RWPE2 (cell line): ENCODE results near the gene CCDC30.
"Not testable (repeated sequence)": the region's sequence is repeated elsewhere in the genome, so short reads cannot be mapped to it uniquely, and the experiment has no call there.

Experiments
- ATAC-seq: fragments of 200-7000 bp; cut with Tn5 transposase; 3 replicates; pipeline ENCODE4 v1.9.1; 2021; ENCODE audit warnings: low read depth
- DNase-seq: peaks from one replicate; pipeline ENCODE4 v3.0.0-alpha.2; 2020; ENCODE audit warnings: low spot score
- H3K27ac ChIP-seq: fragments of 450-650 bp; 2 replicates; pipeline ENCODE4 v1.5.1; 2017; ENCODE audit warnings: mild to moderate bottlenecking; ENCODE audit not compliant: poor library complexity, severe bottlenecking
- H3K27me3 ChIP-seq: fragments of 250-450 bp; sonication (Bioruptor Pico); 2 replicates; pipeline ENCODE4 v1.5.1; 2021; ENCODE audit warnings: mild to moderate bottlenecking, moderate library complexity; ENCODE audit not compliant: insufficient read depth, poor library complexity, severe bottlenecking
- H3K36me3 ChIP-seq: fragments of 250-450 bp; sonication (Bioruptor Pico); 2 replicates; pipeline ENCODE4 v1.5.1; 2020; ENCODE audit warnings: low read depth, mild to moderate bottlenecking, moderate library complexity
- H3K4me1 ChIP-seq: fragments of 250-450 bp; sonication (Bioruptor Pico); 2 replicates; pipeline ENCODE4 v1.5.1; 2021; ENCODE audit warnings: mild to moderate bottlenecking, moderate library complexity; ENCODE audit not compliant: insufficient read depth, poor library complexity, severe bottlenecking
- H3K4me3 ChIP-seq: fragments of 250-450 bp; sonication (Bioruptor Pico); 2 replicates; pipeline ENCODE4 v1.5.1; 2021; ENCODE audit warnings: mild to moderate bottlenecking, moderate library complexity; ENCODE audit not compliant: severe bottlenecking
- H3K9me3 ChIP-seq: fragments of 250-450 bp; sonication (Bioruptor Pico); 2 replicates; pipeline ENCODE4 v1.5.1; 2021; ENCODE audit warnings: mild to moderate bottlenecking, moderate library complexity; ENCODE audit not compliant: severe bottlenecking
- CTCF ChIP-seq: fragments of 450-650 bp; IDR thresholded peaks from one replicate; pipeline ENCODE4 v1.5.1; 2017; ENCODE audit warnings: mild to moderate bottlenecking, moderate library complexity; ENCODE audit not compliant: poor library complexity, severe bottlenecking

Gene CCDC30

DNA sequence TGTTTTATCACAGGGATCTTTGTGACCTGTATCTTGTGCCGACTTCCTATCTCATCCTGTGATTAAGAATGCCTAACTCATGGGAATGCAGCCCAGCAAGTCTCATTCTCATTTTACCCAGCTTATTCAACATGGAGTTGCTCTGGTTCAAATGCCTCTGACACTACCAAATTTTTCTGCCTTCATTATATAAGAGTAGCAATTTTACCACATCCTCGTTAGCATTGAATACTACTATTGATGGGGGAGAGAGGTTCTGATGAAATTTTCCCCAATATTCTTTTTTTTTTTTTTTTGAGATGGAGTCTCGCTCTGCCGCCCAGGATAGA is 150.7 kb downstream of the CCDC30 start:
- no peak for TF ChIP-seq CTCF

GRCh38 chr1:42618866-42619265 is 155.8 kb downstream of the CCDC30 start:
- no peak for TF ChIP-seq CTCF
- no peaks in the 10 kb centered on the region for H3K4me1 ChIP-seq
- no peak overlapping the region for H3K27ac ChIP-seq
- H3K4me3 ChIP-seq, result no peak overlapping the region
- ATAC-seq (0 out of 3 replicates have a peak, but pooled peaks have one; percentile 12), DNase-seq (no peak)
- H3K9me3 ChIP-seq, result no peaks in the 10 kb centered on the region
- H3K36me3 ChIP-seq, result no peaks in the 10 kb centered on the region
- H3K27me3 ChIP-seq, result no peaks in the 10 kb centered on the region

More for the DNA sequence above, 150.7 kb downstream of the CCDC30 start:
- Histone ChIP-seq H3K36me3 (no peaks in the 10 kb centered on the region), H3K9me3 (no peaks in the 10 kb centered on the region), H3K4me1 (no peaks in the 10 kb centered on the region), H3K27me3 (no peaks in the 10 kb centered on the region), H3K27ac (no peak overlapping the region), H3K4me3 (no peak overlapping the region)
- ATAC-seq (no peak), DNase-seq (no peak)

- no peak for ATAC-seq
- no peaks in the 10 kb centered on the region for H3K36me3 ChIP-seq
- H3K4me1 ChIP-seq, result no peaks in the 10 kb centered on the region
- H3K27ac ChIP-seq, result no peak overlapping the region
- DNase-seq, result no peak
- H3K27me3 ChIP-seq, result no peaks in the 10 kb centered on the region
- H3K4me3 ChIP-seq, result no peak overlapping the region
- no peaks in the 10 kb centered on the region for H3K9me3 ChIP-seq
- no peak for TF ChIP-seq CTCF
These were observed 157.2 kb downstream of the CCDC30 start for GRCh38 chr1:42620307-42620706.

DNA sequence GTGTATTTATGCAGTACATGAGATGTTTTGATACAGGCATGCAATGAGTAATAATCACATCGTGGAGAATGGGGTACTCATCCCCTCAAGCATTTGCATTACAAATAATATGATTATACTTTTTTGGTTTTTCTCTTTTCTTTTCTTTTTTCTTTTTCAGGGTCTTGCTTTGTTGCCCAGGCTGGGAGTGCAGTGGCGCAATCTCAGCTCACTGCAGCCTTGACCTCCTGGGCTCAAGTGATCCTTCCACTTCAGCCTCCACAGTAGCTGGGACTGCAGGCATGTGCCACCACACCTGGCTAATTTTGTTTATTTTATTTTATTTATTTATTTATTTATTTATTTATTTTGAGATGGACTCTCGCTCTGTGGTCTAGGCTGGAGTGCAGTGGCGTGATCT is 158.1 kb downstream of the CCDC30 start:
- H3K27me3 ChIP-seq, H3K27ac ChIP-seq, ATAC-seq, H3K36me3 ChIP-seq, DNase-seq, H3K9me3 ChIP-seq, H3K4me1 ChIP-seq, H3K4me3 ChIP-seq: not testable (repeated sequence)

- H3K4me3 ChIP-seq, H3K9me3 ChIP-seq, H3K27me3 ChIP-seq, H3K4me1 ChIP-seq, ATAC-seq, H3K27ac ChIP-seq, H3K36me3 ChIP-seq, DNase-seq: not testable (repeated sequence)
These were observed 164.1 kb downstream of the CCDC30 start for GRCh38 chr1:42627205-42627604.

GRCh38 chr1:42639116-42639515 is 176.0 kb downstream of the CCDC30 start:
- Histone ChIP-seq H3K27me3 (no peaks in the 10 kb centered on the region), H3K36me3 (no peaks in the 10 kb centered on the region), H3K4me3 (no peak overlapping the region), H3K4me1 (no peaks in the 10 kb centered on the region), H3K27ac (no peak overlapping the region), H3K9me3 (no peaks in the 10 kb centered on the region)
- no peak for ATAC-seq
- no peak for TF ChIP-seq CTCF
- DNase-seq, result no peak
